ENCODE data around the gene SPESP1. TPM values are rescaled to one million over a fixed set of nuclear protein-coding genes. Genes with fewer than 3 reads are reported as not detected.

SPESP1 gene
- polyA plus RNA-seq, 6 donors from 2014 or later: 0.33 to 1.5 (median 1.1) TPM; not detected in 2

GRCh38 chr15:68987676-68988075 lies 57.4 kb downstream of the SPESP1 start:
- Mint-ChIP-seq H3K4me1 (no peaks in the 10 kb centered on the region), H3K9me3 (peaks cover 0 to 2% (median 0%) of the 10 kb centered on the region in 7 donors), H3K27ac (no peak overlapping the region), H3K27me3 (peaks cover 4 to 19% (median 7%) of the 10 kb centered on the region in 3 donors), H3K4me3 (no peak overlapping the region), H3K36me3 (no peaks in the 10 kb centered on the region)
- DNase-seq (no peak), ATAC-seq (ENCODE audit: low read depth in 2 of 2) (no peak)

- H3K4me3 Mint-ChIP-seq: no peak overlapping the region
- H3K27ac Mint-ChIP-seq: no peak overlapping the region
- ATAC-seq (ENCODE audit: low read depth in 2 of 2) (no peak), DNase-seq (no peak)
- H3K36me3 Mint-ChIP-seq: no peaks in the 10 kb centered on the region
- peaks cover 0 to 19% (median 4%) of the 10 kb centered on the region in 3 donors for H3K27me3 Mint-ChIP-seq
- no peaks in the 10 kb centered on the region for H3K4me1 Mint-ChIP-seq
- peaks cover 0 to 2% (median 0%) of the 10 kb centered on the region in 7 donors for H3K9me3 Mint-ChIP-seq
Measured at GRCh38 chr15:68989541-68990230, 59.4 kb downstream of the SPESP1 start.

- no peaks in the 10 kb centered on the region for H3K4me1 Mint-ChIP-seq
- no peak for DNase-seq
- no peak overlapping the region for H3K27ac Mint-ChIP-seq
- H3K9me3 Mint-ChIP-seq: peaks cover 0 to 2% (median 0%) of the 10 kb centered on the region in 7 donors
- H3K27me3 Mint-ChIP-seq: peaks cover 0 to 19% (median 4%) of the 10 kb centered on the region in 3 donors
- H3K4me3 Mint-ChIP-seq: no peak overlapping the region
- ATAC-seq (ENCODE audit: low read depth in 2 of 2): no peak
- no peaks in the 10 kb centered on the region for H3K36me3 Mint-ChIP-seq
Measured at GRCh38 chr15:68990231-68990991, 60.1 kb downstream of the SPESP1 start.

- no peaks in the 10 kb centered on the region for H3K4me1 Mint-ChIP-seq
- H3K27me3 Mint-ChIP-seq: peaks cover 0 to 19% (median 4%) of the 10 kb centered on the region in 3 donors
- H3K9me3 Mint-ChIP-seq: peaks cover 0 to 2% (median 0%) of the 10 kb centered on the region in 7 donors
- H3K36me3 Mint-ChIP-seq: no peaks in the 10 kb centered on the region
- H3K27ac Mint-ChIP-seq: no peak overlapping the region
- DNase-seq: no peak
- no peak for ATAC-seq (ENCODE audit: low read depth in 2 of 2)
- no peak overlapping the region for H3K4me3 Mint-ChIP-seq
Measured at GRCh38 chr15:68990992-68991500, 60.7 kb downstream of the SPESP1 start.

- peaks cover 0 to 2% (median 0%) of the 10 kb centered on the region in 7 donors for H3K9me3 Mint-ChIP-seq
- H3K27me3 Mint-ChIP-seq: peaks cover 0 to 19% (median 4%) of the 10 kb centered on the region in 3 donors
- no peak overlapping the region for H3K27ac Mint-ChIP-seq
Measured at GRCh38 chr15:68991723-68992122, 61.4 kb downstream of the SPESP1 start.

GRCh38 chr15:68992696-68993095 lies 62.4 kb downstream of the SPESP1 start:
- H3K36me3 Mint-ChIP-seq: no peaks in the 10 kb centered on the region
- H3K4me1 Mint-ChIP-seq: no peaks in the 10 kb centered on the region
- ATAC-seq (ENCODE audit: low read depth in 2 of 2) (no peak), DNase-seq (no peak)
- H3K27ac Mint-ChIP-seq: no peak overlapping the region
- H3K27me3 Mint-ChIP-seq: peaks cover 4 to 19% (median 6%) of the 10 kb centered on the region in 3 donors
- H3K9me3 Mint-ChIP-seq: peaks cover 0 to 2% (median 0%) of the 10 kb centered on the region in 7 donors
- H3K4me3 Mint-ChIP-seq: no peak overlapping the region

More at GRCh38 chr15:68991723-68992122, 61.4 kb downstream of the SPESP1 start:
- H3K4me3 Mint-ChIP-seq: no peak overlapping the region
- ATAC-seq (ENCODE audit: low read depth in 2 of 2) (no peak), DNase-seq (no peak)
- no peaks in the 10 kb centered on the region for H3K36me3 Mint-ChIP-seq
- H3K4me1 Mint-ChIP-seq: no peaks in the 10 kb centered on the region

- peaks cover 0 to 2% (median 0%) of the 10 kb centered on the region in 7 donors for H3K9me3 Mint-ChIP-seq
- H3K4me3 Mint-ChIP-seq: no peak overlapping the region
- DNase-seq: no peak
- H3K27ac Mint-ChIP-seq: no peak overlapping the region
- no peaks in the 10 kb centered on the region for H3K4me1 Mint-ChIP-seq
- peaks cover 2 to 14% (median 6%) of the 10 kb centered on the region in 3 donors for H3K27me3 Mint-ChIP-seq
- no peak for ATAC-seq (ENCODE audit: low read depth in 2 of 2)
- H3K36me3 Mint-ChIP-seq: no peaks in the 10 kb centered on the region
Measured at GRCh38 chr15:68993276-68993675, 63.0 kb downstream of the SPESP1 start.

GRCh38 chr15:68994149-68994548 lies 63.8 kb downstream of the SPESP1 start:
- no peak overlapping the region for H3K4me3 Mint-ChIP-seq
- ATAC-seq (ENCODE audit: low read depth in 2 of 2): no peak
- no peaks in the 10 kb centered on the region for H3K36me3 Mint-ChIP-seq
- peaks cover 4 to 11% (median 10%) of the 10 kb centered on the region in 3 donors for H3K27me3 Mint-ChIP-seq
- no peaks in the 10 kb centered on the region for H3K4me1 Mint-ChIP-seq
- no peak for DNase-seq
- H3K9me3 Mint-ChIP-seq: no peaks in the 10 kb centered on the region
- no peak overlapping the region for H3K27ac Mint-ChIP-seq

- ATAC-seq (ENCODE audit: low read depth in 2 of 2) (no peak), DNase-seq (no peak)
- Mint-ChIP-seq H3K4me1 (no peaks in the 10 kb centered on the region), H3K4me3 (no peak overlapping the region), H3K27me3 (peaks cover 6 to 15% (median 13%) of the 10 kb centered on the region in 3 donors), H3K27ac (no peak overlapping the region), H3K36me3 (no peaks in the 10 kb centered on the region), H3K9me3 (no peaks in the 10 kb centered on the region)
Measured at GRCh38 chr15:68994981-68995761, 64.8 kb downstream of the SPESP1 start.

Other genes starting within 250 kb of the SPESP1 start
- gene ANP32A, start 109.6 kb upstream of the SPESP1 start, polyA plus RNA-seq (ENCODE audit: low read depth in 6 of 6): 100 to 1,000 TPM; 110 to 149 (median 131) TPM
- not detected for gene NOX5, start 84.2 kb downstream of the SPESP1 start, polyA plus RNA-seq (ENCODE audit: low read depth in 6 of 6)
- 1 to 10 TPM; 5.1 to 8.9 (median 6.7) TPM for gene GLCE, start 230.1 kb downstream of the SPESP1 start, polyA plus RNA-seq (ENCODE audit: low read depth in 6 of 6)

Data from naive B cell (primary cell).